ENCODE results near the gene GINS1. TPM values are rescaled to one million over a fixed set of nuclear protein-coding genes. Genes with fewer than 3 reads are reported as not detected.

Gene GINS1
- total and polyA plus RNA-seq, 2 of the 13 experiments (the other 11 are each of a cell fraction or from before 2014, with no cell fraction given), result 14.6 to 59.9 TPM

DNA sequence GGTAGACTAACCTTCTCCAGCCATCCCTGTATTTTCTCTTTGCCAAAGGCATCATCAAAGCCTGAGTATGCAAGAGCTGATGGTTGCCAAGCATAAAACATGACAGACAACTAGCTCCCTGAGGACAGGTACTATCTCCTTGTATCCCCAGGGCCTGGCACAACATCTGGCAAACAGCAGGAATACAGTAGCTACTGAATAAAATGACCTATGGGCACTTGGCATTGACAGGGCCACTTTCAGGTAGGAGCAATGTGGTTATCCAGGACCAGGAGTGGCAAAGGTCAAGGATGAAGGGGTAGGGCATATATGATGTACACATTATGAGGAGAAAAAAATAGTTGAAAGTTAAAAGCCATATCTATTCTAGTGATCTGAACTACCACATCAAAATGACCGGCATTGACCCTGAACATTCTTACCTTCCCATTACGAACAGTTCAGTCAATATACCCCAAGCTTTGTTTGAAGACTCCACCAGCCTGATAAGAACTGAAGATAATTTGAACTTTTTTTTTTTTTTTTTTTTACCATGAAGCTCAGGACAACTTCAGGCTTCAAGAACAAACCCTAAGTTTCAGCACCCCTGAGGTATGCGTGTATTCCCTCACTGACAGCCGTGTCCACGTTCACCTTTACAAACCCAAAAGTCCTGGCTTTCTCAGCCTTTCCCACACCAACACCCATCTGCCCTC, 29.1 kb upstream of the GINS1 start (continued):
- TF ChIP-seq, protein P1, sequence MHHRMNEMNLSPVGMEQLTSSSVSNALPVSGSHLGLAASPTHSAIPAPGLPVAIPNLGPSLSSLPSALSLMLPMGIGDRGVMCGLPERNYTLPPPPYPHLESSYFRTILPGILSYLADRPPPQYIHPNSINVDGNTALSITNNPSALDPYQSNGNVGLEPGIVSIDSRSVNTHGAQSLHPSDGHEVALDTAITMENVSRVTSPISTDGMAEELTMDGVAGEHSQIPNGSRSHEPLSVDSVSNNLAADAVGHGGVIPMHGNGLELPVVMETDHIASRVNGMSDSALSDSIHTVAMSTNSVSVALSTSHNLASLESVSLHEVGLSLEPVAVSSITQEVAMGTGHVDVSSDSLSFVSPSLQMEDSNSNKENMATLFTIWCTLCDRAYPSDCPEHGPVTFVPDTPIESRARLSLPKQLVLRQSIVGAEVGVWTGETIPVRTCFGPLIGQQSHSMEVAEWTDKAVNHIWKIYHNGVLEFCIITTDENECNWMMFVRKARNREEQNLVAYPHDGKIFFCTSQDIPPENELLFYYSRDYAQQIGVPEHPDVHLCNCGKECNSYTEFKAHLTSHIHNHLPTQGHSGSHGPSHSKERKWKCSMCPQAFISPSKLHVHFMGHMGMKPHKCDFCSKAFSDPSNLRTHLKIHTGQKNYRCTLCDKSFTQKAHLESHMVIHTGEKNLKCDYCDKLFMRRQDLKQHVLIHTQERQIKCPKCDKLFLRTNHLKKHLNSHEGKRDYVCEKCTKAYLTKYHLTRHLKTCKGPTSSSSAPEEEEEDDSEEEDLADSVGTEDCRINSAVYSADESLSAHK (CRISPR knock-in tag; IDR thresholded peaks at IDR 0.05; ENCODE audit: borderline replicate concordance), result no peak
- TF ChIP-seq HOXA3 (CRISPR knock-in tag; IDR thresholded peaks at IDR 0.05), result no peak
- peak; percentile 18; the same call in 1 of the 2 replicates for TF ChIP-seq ETV5 (CRISPR knock-in tag; IDR thresholded peaks at IDR 0.05; ENCODE audit: borderline replicate concordance)
- TF ChIP-seq, protein P2, sequence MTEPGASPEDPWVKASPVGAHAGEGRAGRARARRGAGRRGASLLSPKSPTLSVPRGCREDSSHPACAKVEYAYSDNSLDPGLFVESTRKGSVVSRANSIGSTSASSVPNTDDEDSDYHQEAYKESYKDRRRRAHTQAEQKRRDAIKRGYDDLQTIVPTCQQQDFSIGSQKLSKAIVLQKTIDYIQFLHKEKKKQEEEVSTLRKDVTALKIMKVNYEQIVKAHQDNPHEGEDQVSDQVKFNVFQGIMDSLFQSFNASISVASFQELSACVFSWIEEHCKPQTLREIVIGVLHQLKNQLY (CRISPR knock-in tag; IDR thresholded peaks at IDR 0.05), result peak; percentile 32; the same call in 1 of the 2 replicates
- no peak for TF ChIP-seq NFATC3 (CRISPR knock-in tag; IDR thresholded peaks at IDR 0.05)
- TF ChIP-seq ZFAT (CRISPR knock-in tag; conservative IDR thresholded peaks at IDR 0.05), result no peak
- TF ChIP-seq ZNF451 (CRISPR knock-in tag; IDR thresholded peaks at IDR 0.05), result no peak
- TF ChIP-seq ZNF570 (CRISPR knock-in tag; IDR thresholded peaks at IDR 0.05; ENCODE audit: borderline replicate concordance), result no peak
- TF ChIP-seq BRCA1 (CRISPR knock-in tag; IDR thresholded peaks at IDR 0.05), result no peak
- TF ChIP-seq, protein P3, sequence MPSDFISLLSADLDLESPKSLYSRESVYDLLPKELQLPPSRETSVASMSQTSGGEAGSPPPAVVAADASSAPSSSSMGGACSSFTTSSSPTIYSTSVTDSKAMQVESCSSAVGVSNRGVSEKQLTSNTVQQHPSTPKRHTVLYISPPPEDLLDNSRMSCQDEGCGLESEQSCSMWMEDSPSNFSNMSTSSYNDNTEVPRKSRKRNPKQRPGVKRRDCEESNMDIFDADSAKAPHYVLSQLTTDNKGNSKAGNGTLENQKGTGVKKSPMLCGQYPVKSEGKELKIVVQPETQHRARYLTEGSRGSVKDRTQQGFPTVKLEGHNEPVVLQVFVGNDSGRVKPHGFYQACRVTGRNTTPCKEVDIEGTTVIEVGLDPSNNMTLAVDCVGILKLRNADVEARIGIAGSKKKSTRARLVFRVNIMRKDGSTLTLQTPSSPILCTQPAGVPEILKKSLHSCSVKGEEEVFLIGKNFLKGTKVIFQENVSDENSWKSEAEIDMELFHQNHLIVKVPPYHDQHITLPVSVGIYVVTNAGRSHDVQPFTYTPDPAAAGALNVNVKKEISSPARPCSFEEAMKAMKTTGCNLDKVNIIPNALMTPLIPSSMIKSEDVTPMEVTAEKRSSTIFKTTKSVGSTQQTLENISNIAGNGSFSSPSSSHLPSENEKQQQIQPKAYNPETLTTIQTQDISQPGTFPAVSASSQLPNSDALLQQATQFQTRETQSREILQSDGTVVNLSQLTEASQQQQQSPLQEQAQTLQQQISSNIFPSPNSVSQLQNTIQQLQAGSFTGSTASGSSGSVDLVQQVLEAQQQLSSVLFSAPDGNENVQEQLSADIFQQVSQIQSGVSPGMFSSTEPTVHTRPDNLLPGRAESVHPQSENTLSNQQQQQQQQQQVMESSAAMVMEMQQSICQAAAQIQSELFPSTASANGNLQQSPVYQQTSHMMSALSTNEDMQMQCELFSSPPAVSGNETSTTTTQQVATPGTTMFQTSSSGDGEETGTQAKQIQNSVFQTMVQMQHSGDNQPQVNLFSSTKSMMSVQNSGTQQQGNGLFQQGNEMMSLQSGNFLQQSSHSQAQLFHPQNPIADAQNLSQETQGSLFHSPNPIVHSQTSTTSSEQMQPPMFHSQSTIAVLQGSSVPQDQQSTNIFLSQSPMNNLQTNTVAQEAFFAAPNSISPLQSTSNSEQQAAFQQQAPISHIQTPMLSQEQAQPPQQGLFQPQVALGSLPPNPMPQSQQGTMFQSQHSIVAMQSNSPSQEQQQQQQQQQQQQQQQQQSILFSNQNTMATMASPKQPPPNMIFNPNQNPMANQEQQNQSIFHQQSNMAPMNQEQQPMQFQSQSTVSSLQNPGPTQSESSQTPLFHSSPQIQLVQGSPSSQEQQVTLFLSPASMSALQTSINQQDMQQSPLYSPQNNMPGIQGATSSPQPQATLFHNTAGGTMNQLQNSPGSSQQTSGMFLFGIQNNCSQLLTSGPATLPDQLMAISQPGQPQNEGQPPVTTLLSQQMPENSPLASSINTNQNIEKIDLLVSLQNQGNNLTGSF (CRISPR knock-in tag; IDR thresholded peaks at IDR 0.05), result no peak
- peak; percentile 77 for TF ChIP-seq GTF3A (CRISPR knock-in tag; conservative IDR thresholded peaks at IDR 0.05)
- no peak for TF ChIP-seq SRSF9 (IDR thresholded peaks at IDR 0.05; ENCODE audit: borderline replicate concordance, insufficient read depth, low read depth, low read length, poor library complexity, severe bottlenecking)
- TF ChIP-seq, protein P4, sequence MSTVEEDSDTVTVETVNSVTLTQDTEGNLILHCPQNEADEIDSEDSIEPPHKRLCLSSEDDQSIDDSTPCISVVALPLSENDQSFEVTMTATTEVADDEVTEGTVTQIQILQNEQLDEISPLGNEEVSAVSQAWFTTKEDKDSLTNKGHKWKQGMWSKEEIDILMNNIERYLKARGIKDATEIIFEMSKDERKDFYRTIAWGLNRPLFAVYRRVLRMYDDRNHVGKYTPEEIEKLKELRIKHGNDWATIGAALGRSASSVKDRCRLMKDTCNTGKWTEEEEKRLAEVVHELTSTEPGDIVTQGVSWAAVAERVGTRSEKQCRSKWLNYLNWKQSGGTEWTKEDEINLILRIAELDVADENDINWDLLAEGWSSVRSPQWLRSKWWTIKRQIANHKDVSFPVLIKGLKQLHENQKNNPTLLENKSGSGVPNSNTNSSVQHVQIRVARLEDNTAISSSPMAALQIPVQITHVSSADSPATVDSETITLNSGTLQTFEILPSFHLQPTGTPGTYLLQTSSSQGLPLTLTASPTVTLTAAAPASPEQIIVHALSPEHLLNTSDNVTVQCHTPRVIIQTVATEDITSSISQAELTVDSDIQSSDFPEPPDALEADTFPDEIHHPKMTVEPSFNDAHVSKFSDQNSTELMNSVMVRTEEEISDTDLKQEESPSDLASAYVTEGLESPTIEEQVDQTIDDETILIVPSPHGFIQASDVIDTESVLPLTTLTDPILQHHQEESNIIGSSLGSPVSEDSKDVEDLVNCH (CRISPR knock-in tag; IDR thresholded peaks at IDR 0.05), result no peak
- peak; percentile 8; the same call in 1 of the 2 replicates for TF ChIP-seq LCORL (IDR thresholded peaks at IDR 0.05)
- TF ChIP-seq LCORL (CRISPR knock-in tag; IDR thresholded peaks at IDR 0.05), result peak; percentile 82
- peak; percentile 99 for TF ChIP-seq ISL2 (CRISPR knock-in tag; IDR thresholded peaks at IDR 0.05)

Data from HepG2 (cell line).